Activated CD4-positive, alpha-beta T cell treated with anti-CD3 and anti-CD28 coated beads, Interleukin-2, amount 50 U/mL, for 4 hours (primary cell): ENCODE data around the gene MROH2A.

Experiments
- DNase-seq, 2 experiments: peaks; one replicate each; pipeline ENCODE4 v3.0.0-alpha.2; 2020

MROH2A gene

GRCh38 chr2:233801357-233802131 lies 23.4 kb downstream of the MROH2A start:
- no peak for DNase-seq

- no peak for DNase-seq
Measured at GRCh38 chr2:233802132-233802815, 24.1 kb downstream of the MROH2A start.

GRCh38 chr2:233803292-233803911 lies 25.3 kb downstream of the MROH2A start:
- DNase-seq = no peak

GRCh38 chr2:233803994-233804393 lies 25.9 kb downstream of the MROH2A start:
- no peak for DNase-seq

GRCh38 chr2:233807215-233807865 lies 29.2 kb downstream of the MROH2A start:
- no peak for DNase-seq

- no peak for DNase-seq
Measured at GRCh38 chr2:233807966-233808935, 30.1 kb downstream of the MROH2A start.

GRCh38 chr2:233810385-233810784 lies 32.3 kb downstream of the MROH2A start:
- DNase-seq = no peak

- DNase-seq = no peak
Measured at GRCh38 chr2:233811087-233811486, 33.0 kb downstream of the MROH2A start.

- no peak for DNase-seq
Measured at GRCh38 chr2:233811732-233812131, 33.6 kb downstream of the MROH2A start.

GRCh38 chr2:233813236-233814055 lies 35.3 kb downstream of the MROH2A start:
- no peak for DNase-seq

GRCh38 chr2:233814056-233814835 lies 36.1 kb downstream of the MROH2A start:
- DNase-seq = no peak

- no peak for DNase-seq
Measured at GRCh38 chr2:233815861-233816260, 37.7 kb downstream of the MROH2A start.

- no peak for DNase-seq
Measured at GRCh38 chr2:233816334-233816733, 38.2 kb downstream of the MROH2A start.

- no peak for DNase-seq
Measured at GRCh38 chr2:233816771-233817170, 38.6 kb downstream of the MROH2A start.

- DNase-seq = no peak
Measured at GRCh38 chr2:233817361-233817911, 39.3 kb downstream of the MROH2A start.

- DNase-seq = no peak
Measured at GRCh38 chr2:233817995-233818638, 40.0 kb downstream of the MROH2A start.

- DNase-seq = no peak
Measured at GRCh38 chr2:233818639-233819621, 40.8 kb downstream of the MROH2A start.
